CD4-positive, alpha-beta T cell (primary cell): ENCODE results near the gene SFXN5. TPM values are rescaled to one million over a fixed set of nuclear protein-coding genes. Genes with fewer than 3 reads are reported as not detected.

ENCODE experiments used
- ATAC-seq: fragments of 200-7000 bp; cut with Tn5 transposase; one replicate; pipeline ENCODE4 v1.10.0; 2022; ENCODE audit warnings: mild to moderate bottlenecking; ENCODE audit not compliant: poor library complexity
- CTCF ChIA-PET: fragments of 350-600 bp; sonication (Branson Sonifier 250); formaldehyde crosslinking; loops from one replicate; lab custom pipeline; 2021; ENCODE audit warnings: antibody characterized with exemption, inconsistent platforms; lab: Charles Lee
- POLR2A ChIA-PET: fragments of 350-600 bp; sonication (Branson Sonifier 250); formaldehyde crosslinking; loops from one replicate; lab custom pipeline; 2021; ENCODE audit warnings: antibody characterized with exemption, inconsistent platforms; lab: Charles Lee
- DNase-seq, 14 experiments: peaks; one replicate each; pipeline ENCODE4 v3.0.0-alpha.2; 2013 to 2020; ENCODE audit warnings: mixed read lengths in 2 of 14
- H3K27ac ChIP-seq, 2 donors: one replicate each; pipeline versions ENCODE4 v1.5.1 to v1.7.0; 2013; ENCODE audit warnings: low read length in 2 of 2, low read depth in 1 of 2, mild to moderate bottlenecking in 1 of 2
- H3K27me3 ChIP-seq, 2 experiments: 1 replicate in 1 of 2; 2 replicates in 1 of 2; pipeline versions ENCODE4 v1.6.1 to v1.7.0; 2013; ENCODE audit warnings: low read length in 2 of 2, control low read depth in 1 of 2, mild to moderate bottlenecking in 1 of 2, moderate library complexity in 1 of 2; ENCODE audit not compliant: insufficient read depth in 2 of 2, control insufficient read depth in 1 of 2
- H3K36me3 ChIP-seq: one replicate; pipeline ENCODE4 v1.6.1; 2013; ENCODE audit warnings: low read length, control low read depth; ENCODE audit not compliant: insufficient read depth
- H3K4me1 ChIP-seq: one replicate; pipeline ENCODE4 v1.6.1; 2013; ENCODE audit warnings: low read length, control low read depth; ENCODE audit not compliant: insufficient read depth
- H3K4me3 ChIP-seq: one replicate; pipeline ENCODE4 v1.5.1; 2013; ENCODE audit warnings: mild to moderate bottlenecking, low read length, moderate library complexity
- H3K9me3 ChIP-seq, 2 experiments: 1 replicate in 1 of 2; 2 replicates in 1 of 2; pipeline versions ENCODE4 v1.6.1 to v1.7.0; 2013; ENCODE audit warnings: low read length in 2 of 2, mild to moderate bottlenecking in 2 of 2, control low read depth in 1 of 2, moderate library complexity in 1 of 2; ENCODE audit not compliant: control insufficient read depth in 1 of 2, insufficient read depth in 1 of 2
- H3K27ac Mint-ChIP-seq: one replicate; pipeline ENCODE4 v1.8.0; 2020; ENCODE audit warnings: mixed read lengths
- H3K27me3 Mint-ChIP-seq: one replicate; pipeline ENCODE4 v1.8.0; 2021; ENCODE audit warnings: mixed read lengths
- H3K36me3 Mint-ChIP-seq: one replicate; pipeline ENCODE4 v1.8.0; 2021; ENCODE audit warnings: low read depth, mixed read lengths
- H3K4me1 Mint-ChIP-seq: one replicate; pipeline ENCODE4 v1.8.0; 2021; ENCODE audit warnings: low read depth, mixed read lengths
- H3K4me3 Mint-ChIP-seq: one replicate; pipeline ENCODE4 v1.8.0; 2020; ENCODE audit warnings: mild to moderate bottlenecking, mixed read lengths
- H3K9me3 Mint-ChIP-seq: one replicate; pipeline ENCODE4 v1.8.0; 2020; ENCODE audit warnings: mixed read lengths
- intact Hi-C, 2 experiments: fragments of 100-400 bp; cut with DNase I in 1 of 2; cut with micrococcal nuclease in 1 of 2; formaldehyde crosslinking; loops; one replicate each; pipeline versions ENCODE4 v1.15.1 to v1.9.0; 2023 to 2025; cut with DNase I, micrococcal nuclease
- total RNA-seq, 174 experiments: library from RNA in 2 of 174; stranded (reverse) in 2 of 174; gene quantifications; one replicate each; pipeline ENCODE4 v1.2.3 and lab custom pipeline; 2021 to 2026
- TF ChIP-seq, protein P1 (sequence below): fragments of 200-600 bp; IDR thresholded peaks from one replicate; pipeline ENCODE4 v1.8.0; 2022; ENCODE audit warnings: antibody characterized with exemption, mild to moderate bottlenecking

The SFXN5 gene
- total RNA-seq, 2 experiments from 2014 or later, result 5.1 to 5.4 TPM

DNA sequence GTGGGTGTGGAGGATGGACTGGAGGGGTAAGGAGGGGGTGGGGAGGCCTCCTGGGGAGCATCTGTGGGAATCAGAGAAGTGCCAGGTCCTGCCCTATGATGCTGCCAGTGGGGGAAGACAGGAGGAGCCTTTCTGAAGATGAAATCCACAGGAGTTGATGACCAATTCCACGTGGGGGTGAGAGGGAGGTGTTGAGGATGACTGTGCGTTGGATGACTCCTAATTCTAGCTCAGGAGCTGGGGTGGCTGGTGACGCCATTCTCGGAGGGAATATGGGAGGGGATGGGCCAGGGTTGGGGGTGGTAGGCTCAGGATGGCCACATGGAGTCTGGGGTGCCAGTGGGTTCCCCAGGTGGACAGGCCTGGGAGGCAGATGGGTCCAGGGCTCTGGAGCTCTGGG is 121.9 kb downstream of the SFXN5 start:
- H3K4me3 Mint-ChIP-seq, result no peak overlapping the region
- no peaks in the 10 kb centered on the region for H3K9me3 Mint-ChIP-seq
- DNase-seq (no peak), ATAC-seq (no peak)
- TF ChIP-seq, protein P1, sequence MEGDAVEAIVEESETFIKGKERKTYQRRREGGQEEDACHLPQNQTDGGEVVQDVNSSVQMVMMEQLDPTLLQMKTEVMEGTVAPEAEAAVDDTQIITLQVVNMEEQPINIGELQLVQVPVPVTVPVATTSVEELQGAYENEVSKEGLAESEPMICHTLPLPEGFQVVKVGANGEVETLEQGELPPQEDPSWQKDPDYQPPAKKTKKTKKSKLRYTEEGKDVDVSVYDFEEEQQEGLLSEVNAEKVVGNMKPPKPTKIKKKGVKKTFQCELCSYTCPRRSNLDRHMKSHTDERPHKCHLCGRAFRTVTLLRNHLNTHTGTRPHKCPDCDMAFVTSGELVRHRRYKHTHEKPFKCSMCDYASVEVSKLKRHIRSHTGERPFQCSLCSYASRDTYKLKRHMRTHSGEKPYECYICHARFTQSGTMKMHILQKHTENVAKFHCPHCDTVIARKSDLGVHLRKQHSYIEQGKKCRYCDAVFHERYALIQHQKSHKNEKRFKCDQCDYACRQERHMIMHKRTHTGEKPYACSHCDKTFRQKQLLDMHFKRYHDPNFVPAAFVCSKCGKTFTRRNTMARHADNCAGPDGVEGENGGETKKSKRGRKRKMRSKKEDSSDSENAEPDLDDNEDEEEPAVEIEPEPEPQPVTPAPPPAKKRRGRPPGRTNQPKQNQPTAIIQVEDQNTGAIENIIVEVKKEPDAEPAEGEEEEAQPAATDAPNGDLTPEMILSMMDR, result no peak
- Histone ChIP-seq H3K9me3 (no peaks in the 10 kb centered on the region), H3K4me3 (no peak overlapping the region), H3K27me3 (no peaks in the 10 kb centered on the region), H3K4me1 (peaks cover 17% of the 10 kb centered on the region), H3K36me3 (no peaks in the 10 kb centered on the region), H3K27ac (no peak overlapping the region)
- POLR2A ChIA-PET, result no interaction called here
- no peaks in the 10 kb centered on the region for H3K27me3 Mint-ChIP-seq
- peaks cover 14% of the 10 kb centered on the region for H3K4me1 Mint-ChIP-seq
- intact Hi-C loops, result no loop called here
- CTCF ChIA-PET, result no interaction called here
- no peaks in the 10 kb centered on the region for H3K36me3 Mint-ChIP-seq
- H3K27ac Mint-ChIP-seq, result no peak overlapping the region

DNA sequence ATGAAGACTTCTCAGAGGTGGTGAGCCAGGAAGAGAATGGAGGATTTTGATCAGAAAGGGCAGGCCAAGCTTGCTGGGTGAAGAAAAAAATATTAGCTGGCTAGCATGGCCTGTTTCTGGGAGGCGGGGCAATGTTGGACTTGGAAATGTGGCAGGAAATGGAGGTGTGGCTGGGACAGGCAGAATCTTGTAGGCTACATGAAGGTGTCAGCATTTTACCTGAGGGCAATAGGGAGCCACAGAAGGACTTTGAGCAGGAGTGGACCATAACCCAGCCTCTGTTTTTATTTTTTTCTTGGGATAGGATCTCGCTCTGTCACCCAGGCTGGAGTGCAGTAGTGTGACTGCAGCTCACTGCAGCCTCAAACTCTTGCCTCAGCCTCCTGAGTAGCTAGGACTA is 122.5 kb downstream of the SFXN5 start:
- Histone ChIP-seq H3K4me1 (peaks cover 11% of the 10 kb centered on the region), H3K27ac (no peak overlapping the region), H3K4me3 (no peak overlapping the region), H3K9me3 (no peaks in the 10 kb centered on the region), H3K36me3 (no peaks in the 10 kb centered on the region), H3K27me3 (no peaks in the 10 kb centered on the region)
- ATAC-seq, result no peak
- POLR2A ChIA-PET, result no interaction called here
- H3K9me3 Mint-ChIP-seq, result no peaks in the 10 kb centered on the region
- no peak overlapping the region for H3K27ac Mint-ChIP-seq
- CTCF ChIA-PET, result no interaction called here
- TF ChIP-seq, protein P1, result no peak
- H3K27me3 Mint-ChIP-seq, result no peaks in the 10 kb centered on the region
- H3K4me3 Mint-ChIP-seq, result no peak overlapping the region
- no peaks in the 10 kb centered on the region for H3K36me3 Mint-ChIP-seq
- H3K4me1 Mint-ChIP-seq, result peaks cover 9% of the 10 kb centered on the region
- intact Hi-C loops, result no loop called here
- no peak for DNase-seq

- no peaks in the 10 kb centered on the region for H3K9me3 ChIP-seq
- Mint-ChIP-seq H3K4me3 (no peak overlapping the region), H3K4me1 (peaks cover under 1% of the 10 kb centered on the region), H3K27ac (no peak overlapping the region), H3K9me3 (no peaks in the 10 kb centered on the region), H3K27me3 (no peaks in the 10 kb centered on the region), H3K36me3 (no peaks in the 10 kb centered on the region)
- no peak overlapping the region for H3K27ac ChIP-seq
- no peak for DNase-seq
- no peaks in the 10 kb centered on the region for H3K27me3 ChIP-seq
- no peak for ATAC-seq
- CTCF ChIA-PET, result no interaction called here
- POLR2A ChIA-PET, result no interaction called here
- no peaks in the 10 kb centered on the region for H3K36me3 ChIP-seq
- TF ChIP-seq, protein P1, result no peak
- H3K4me3 ChIP-seq, result no peak overlapping the region
- H3K4me1 ChIP-seq, result peaks cover 3% of the 10 kb centered on the region
- intact Hi-C loops, result no loop called here
Observed at GRCh38 chr2:72947952-72948830, 123.3 kb downstream of the SFXN5 start.
